ENCODE measurements around the gene OSBP2.

Gene OSBP2

GRCh38 chr22:30843245-30843644 is 148.6 kb downstream of the OSBP2 start:
- DNase-seq (ENCODE audit: low read depth in 2 of 2) = no peak

- no peak for DNase-seq (ENCODE audit: low read depth in 2 of 2)
These were observed 152.9 kb downstream of the OSBP2 start for GRCh38 chr22:30847583-30847982.

- DNase-seq (ENCODE audit: low read depth in 2 of 2) = no peak
These were observed 160.6 kb downstream of the OSBP2 start for GRCh38 chr22:30855266-30855665.

- DNase-seq (ENCODE audit: low read depth in 2 of 2) = no peak
These were observed 161.2 kb downstream of the OSBP2 start for GRCh38 chr22:30855677-30856518.

- DNase-seq (ENCODE audit: low read depth in 2 of 2) = no peak
These were observed 162.2 kb downstream of the OSBP2 start for GRCh38 chr22:30856741-30857502.

GRCh38 chr22:30857791-30858190 is 163.1 kb downstream of the OSBP2 start:
- DNase-seq (ENCODE audit: low read depth in 2 of 2) = no peak

- DNase-seq (ENCODE audit: low read depth in 2 of 2) = no peak
These were observed 164.5 kb downstream of the OSBP2 start for GRCh38 chr22:30858976-30859713.

GRCh38 chr22:30859714-30860095 is 165.0 kb downstream of the OSBP2 start:
- no peak for DNase-seq (ENCODE audit: low read depth in 2 of 2)

GRCh38 chr22:30860176-30861105 is 165.8 kb downstream of the OSBP2 start:
- no peak for DNase-seq (ENCODE audit: low read depth in 2 of 2)

GRCh38 chr22:30861131-30861530 is 166.5 kb downstream of the OSBP2 start:
- no peak for DNase-seq (ENCODE audit: low read depth in 2 of 2)

- no peak for DNase-seq (ENCODE audit: low read depth in 2 of 2)
These were observed 167.2 kb downstream of the OSBP2 start for GRCh38 chr22:30861688-30862552.

GRCh38 chr22:30863081-30863833 is 168.6 kb downstream of the OSBP2 start:
- no peak for DNase-seq (ENCODE audit: low read depth in 2 of 2)

GRCh38 chr22:30864441-30865420 is 170.1 kb downstream of the OSBP2 start:
- DNase-seq (ENCODE audit: low read depth in 2 of 2) = no peak

GRCh38 chr22:30865656-30866055 is 171.0 kb downstream of the OSBP2 start:
- no peak for DNase-seq (ENCODE audit: low read depth in 2 of 2)

- no peak for DNase-seq (ENCODE audit: low read depth in 2 of 2)
These were observed 171.5 kb downstream of the OSBP2 start for GRCh38 chr22:30866216-30866615.

GRCh38 chr22:30866811-30867271 is 172.2 kb downstream of the OSBP2 start:
- no peak for DNase-seq (ENCODE audit: low read depth in 2 of 2)

GRCh38 chr22:30867746-30868662 is 173.3 kb downstream of the OSBP2 start:
- DNase-seq (ENCODE audit: low read depth in 2 of 2) = no peak
